ENCODE data around the gene KIAA1958. TPM values are rescaled to one million over a fixed set of nuclear protein-coding genes. Genes with fewer than 3 reads are reported as not detected.
"Not testable (repeated sequence)": the region's sequence is repeated elsewhere in the genome, so short reads cannot be mapped to it uniquely, and the experiment has no call there.

KIAA1958 gene
- total RNA-seq, 1 donor from 2014 or later, result 3.7 TPM

DNA sequence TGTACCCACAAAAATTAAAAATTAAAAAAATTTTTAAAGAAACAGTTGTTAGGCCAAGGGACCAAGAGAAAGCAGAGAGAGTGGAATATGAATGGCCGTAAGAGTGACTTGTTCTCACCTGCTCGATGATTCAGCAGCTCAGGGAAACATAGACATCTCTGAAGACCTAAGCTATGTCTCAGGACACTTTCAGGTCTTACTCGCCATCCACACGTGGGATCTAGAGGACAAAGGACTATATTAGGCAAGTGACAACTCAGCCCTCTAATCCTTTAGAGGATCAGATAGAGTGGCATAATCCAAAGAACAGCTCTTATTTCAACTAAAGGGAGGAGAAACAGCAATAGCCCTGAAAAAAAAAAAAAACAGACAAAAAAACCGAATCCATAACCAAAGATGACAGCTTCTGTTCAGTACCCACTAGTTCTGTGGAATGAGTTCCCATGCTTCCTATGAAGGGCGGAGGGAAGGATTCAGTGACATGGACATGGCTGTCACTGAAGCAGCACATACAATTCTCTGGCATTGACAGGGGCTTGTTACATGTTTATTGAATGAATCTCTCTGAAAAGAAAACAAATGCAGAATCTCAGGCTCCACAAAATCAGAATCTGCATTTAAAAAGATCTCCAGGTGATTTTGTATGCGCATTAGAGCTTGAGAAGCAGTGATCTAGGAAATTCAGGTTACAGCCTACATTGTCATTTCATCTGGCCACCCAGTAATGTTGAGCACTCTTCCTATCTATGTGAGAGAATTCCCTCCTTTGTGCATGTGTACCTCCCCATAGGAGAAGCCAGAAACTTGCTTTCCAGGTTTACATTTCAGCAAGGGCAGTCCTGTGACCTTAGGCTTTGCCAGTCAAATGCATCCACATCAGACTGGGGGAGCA, 96.0 kb downstream of the KIAA1958 start:
- Histone ChIP-seq H3K9me3 (ENCODE audit: control insufficient read depth in 3 of 3, low read length in 3 of 3) (no peaks in the 10 kb centered on the region), H3K4me1 (ENCODE audit: control insufficient read depth in 3 of 3, insufficient read depth in 3 of 3, low read length in 3 of 3) (no peaks in the 10 kb centered on the region), H3K36me3 (ENCODE audit: control insufficient read depth in 3 of 3, insufficient read depth in 3 of 3, low read length in 3 of 3) (no peaks in the 10 kb centered on the region), H3K4me3 (ENCODE audit: low read length in 3 of 3) (no peak overlapping the region), H3K9ac (ENCODE audit: low read depth in 1 of 3, low read length in 3 of 3) (no peak overlapping the region), H3K27ac (ENCODE audit: low read depth, low read length) (no peak overlapping the region), H3K27me3 (ENCODE audit: control insufficient read depth in 3 of 3, insufficient read depth in 3 of 3, low read length in 3 of 3) (no peaks in the 10 kb centered on the region)

DNA sequence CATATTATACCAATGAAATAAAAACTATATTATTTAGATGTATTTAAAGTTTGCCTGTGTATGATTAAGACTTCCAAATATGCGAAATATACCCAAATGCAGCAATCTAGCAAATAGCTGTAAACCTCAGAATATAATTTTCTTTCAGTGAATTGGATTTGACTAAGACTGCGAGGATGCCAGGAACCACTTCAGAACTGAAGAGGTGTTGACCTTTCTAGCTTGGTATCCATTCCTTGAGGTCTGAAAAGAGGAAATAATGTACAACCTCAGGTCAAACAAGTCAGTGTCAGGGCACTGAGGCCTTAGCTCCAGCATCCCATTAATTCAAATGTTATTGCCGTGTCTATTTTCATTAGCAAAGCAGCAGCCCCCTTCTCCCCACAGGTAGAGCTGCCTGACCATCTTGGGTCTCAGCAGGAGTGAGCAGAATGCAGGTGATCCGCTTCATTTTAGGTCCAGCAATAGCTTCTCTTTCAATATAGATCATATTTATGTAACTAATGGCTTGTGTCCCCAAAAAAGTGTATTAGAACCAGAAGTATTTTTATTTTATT, 100.0 kb downstream of the KIAA1958 start:
- no peak overlapping the region for H3K9ac ChIP-seq (ENCODE audit: low read depth in 1 of 3, low read length in 3 of 3)
- no peak overlapping the region for H3K4me3 ChIP-seq (ENCODE audit: low read length in 3 of 3)
- no peaks in the 10 kb centered on the region for H3K9me3 ChIP-seq (ENCODE audit: control insufficient read depth in 3 of 3, low read length in 3 of 3)
- no peak overlapping the region for H3K27ac ChIP-seq (ENCODE audit: low read depth, low read length)
- no peaks in the 10 kb centered on the region for H3K4me1 ChIP-seq (ENCODE audit: control insufficient read depth in 3 of 3, insufficient read depth in 3 of 3, low read length in 3 of 3)
- H3K27me3 ChIP-seq (ENCODE audit: control insufficient read depth in 3 of 3, insufficient read depth in 3 of 3, low read length in 3 of 3), result no peaks in the 10 kb centered on the region
- H3K36me3 ChIP-seq (ENCODE audit: control insufficient read depth in 3 of 3, insufficient read depth in 3 of 3, low read length in 3 of 3), result no peaks in the 10 kb centered on the region

DNA sequence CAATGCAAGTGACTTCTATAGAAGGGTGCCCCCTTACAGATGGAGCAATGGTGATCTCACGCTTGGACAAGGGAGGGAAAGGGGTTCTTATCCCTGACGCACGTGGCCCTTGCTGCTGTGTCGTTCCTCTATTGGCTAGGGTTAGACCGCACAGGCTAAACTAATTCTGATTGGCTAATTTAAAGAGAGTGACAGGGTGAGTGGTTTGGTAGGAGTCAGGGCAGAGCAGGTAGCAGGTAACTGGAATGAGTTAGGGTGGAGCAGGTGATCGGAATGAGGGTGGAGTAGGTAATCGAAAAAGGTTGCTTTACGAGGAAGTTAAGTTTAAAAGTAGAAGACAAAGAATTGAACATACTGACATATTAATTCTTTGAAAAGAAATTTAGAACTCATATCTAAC, 105.2 kb downstream of the KIAA1958 start:
- not testable (repeated sequence) for H3K27ac ChIP-seq (ENCODE audit: low read depth, low read length); H3K9me3 ChIP-seq (ENCODE audit: control insufficient read depth in 3 of 3, low read length in 3 of 3); H3K9ac ChIP-seq (ENCODE audit: low read depth in 1 of 3, low read length in 3 of 3); H3K4me3 ChIP-seq (ENCODE audit: low read length in 3 of 3); H3K27me3 ChIP-seq (ENCODE audit: control insufficient read depth in 3 of 3, insufficient read depth in 3 of 3, low read length in 3 of 3); H3K36me3 ChIP-seq (ENCODE audit: control insufficient read depth in 3 of 3, insufficient read depth in 3 of 3, low read length in 3 of 3); H3K4me1 ChIP-seq (ENCODE audit: control insufficient read depth in 3 of 3, insufficient read depth in 3 of 3, low read length in 3 of 3)

DNA sequence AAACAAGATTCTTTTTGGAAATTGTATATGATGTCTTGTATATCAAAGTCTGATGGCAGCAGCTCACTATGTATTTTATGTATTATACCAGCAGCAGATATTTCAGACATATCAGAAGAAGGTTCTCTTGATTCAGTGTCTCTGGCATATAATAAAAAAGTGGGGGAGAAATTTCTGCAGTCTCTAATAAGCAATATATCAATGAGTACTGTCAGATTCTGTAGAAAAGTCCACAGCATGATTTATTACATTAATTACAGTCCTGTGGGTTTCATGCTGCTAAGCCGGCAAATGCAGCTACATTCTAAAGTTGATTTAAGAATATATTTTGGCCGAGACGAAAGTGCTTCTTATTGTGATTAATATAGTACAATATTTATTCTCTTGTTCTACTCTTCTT, 113.1 kb downstream of the KIAA1958 start:
- Histone ChIP-seq H3K4me1 (ENCODE audit: control insufficient read depth in 3 of 3, insufficient read depth in 3 of 3, low read length in 3 of 3) (no peaks in the 10 kb centered on the region), H3K27me3 (ENCODE audit: control insufficient read depth in 3 of 3, insufficient read depth in 3 of 3, low read length in 3 of 3) (no peaks in the 10 kb centered on the region), H3K9me3 (ENCODE audit: control insufficient read depth in 3 of 3, low read length in 3 of 3) (no peaks in the 10 kb centered on the region), H3K36me3 (ENCODE audit: control insufficient read depth in 3 of 3, insufficient read depth in 3 of 3, low read length in 3 of 3) (no peaks in the 10 kb centered on the region), H3K4me3 (ENCODE audit: low read length in 3 of 3) (no peak overlapping the region), H3K9ac (ENCODE audit: low read depth in 1 of 3, low read length in 3 of 3) (no peak overlapping the region), H3K27ac (ENCODE audit: low read depth, low read length) (no peak overlapping the region)

DNA sequence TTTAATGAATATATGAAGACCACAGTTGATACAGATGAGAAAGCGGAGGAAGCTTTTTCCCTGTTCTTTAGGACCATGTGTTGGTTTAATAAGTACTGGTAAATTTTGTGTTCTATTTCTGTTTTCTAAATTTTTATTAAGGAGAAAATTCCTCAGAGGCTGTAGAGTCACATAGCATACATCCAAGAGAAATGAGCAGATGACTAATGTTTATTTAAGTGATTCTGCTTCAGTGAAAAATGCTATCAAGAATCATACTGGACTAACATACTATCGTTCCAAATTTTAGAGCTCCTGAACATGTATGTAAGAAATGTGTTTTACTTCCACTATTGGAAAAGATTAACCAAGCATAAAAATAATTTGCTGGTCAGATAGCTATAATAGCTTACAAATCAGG, 115.0 kb downstream of the KIAA1958 start:
- Histone ChIP-seq H3K27me3 (ENCODE audit: control insufficient read depth in 3 of 3, insufficient read depth in 3 of 3, low read length in 3 of 3) (no peaks in the 10 kb centered on the region), H3K9me3 (ENCODE audit: control insufficient read depth in 3 of 3, low read length in 3 of 3) (no peaks in the 10 kb centered on the region), H3K4me1 (ENCODE audit: control insufficient read depth in 3 of 3, insufficient read depth in 3 of 3, low read length in 3 of 3) (no peaks in the 10 kb centered on the region), H3K36me3 (ENCODE audit: control insufficient read depth in 3 of 3, insufficient read depth in 3 of 3, low read length in 3 of 3) (no peaks in the 10 kb centered on the region), H3K9ac (ENCODE audit: low read depth in 1 of 3, low read length in 3 of 3) (no peak overlapping the region), H3K4me3 (ENCODE audit: low read length in 3 of 3) (no peak overlapping the region), H3K27ac (ENCODE audit: low read depth, low read length) (no peak overlapping the region)

DNA sequence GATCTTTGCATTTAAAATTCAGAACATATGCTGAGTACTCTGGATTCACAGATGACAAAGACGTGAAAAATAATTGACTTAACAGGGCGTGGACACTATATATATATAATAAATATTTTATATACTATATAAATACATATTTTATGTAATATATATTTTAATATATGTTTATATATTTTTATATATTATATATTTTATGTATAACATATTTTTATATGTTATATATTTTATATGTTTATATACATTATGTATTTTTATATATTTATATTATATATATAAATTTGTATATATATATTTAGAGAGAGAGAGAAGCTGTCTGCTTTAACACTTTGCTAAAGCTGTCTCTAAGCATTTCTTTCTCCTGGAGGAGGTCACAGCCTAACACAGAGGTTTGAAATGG, 118.2 kb downstream of the KIAA1958 start:
- H3K9me3 ChIP-seq (ENCODE audit: control insufficient read depth in 3 of 3, low read length in 3 of 3), result no peaks in the 10 kb centered on the region
- no peak overlapping the region for H3K27ac ChIP-seq (ENCODE audit: low read depth, low read length)
- H3K4me1 ChIP-seq (ENCODE audit: control insufficient read depth in 3 of 3, insufficient read depth in 3 of 3, low read length in 3 of 3), result no peaks in the 10 kb centered on the region
- no peaks in the 10 kb centered on the region for H3K27me3 ChIP-seq (ENCODE audit: control insufficient read depth in 3 of 3, insufficient read depth in 3 of 3, low read length in 3 of 3)
- H3K4me3 ChIP-seq (ENCODE audit: low read length in 3 of 3), result no peak overlapping the region
- no peaks in the 10 kb centered on the region for H3K36me3 ChIP-seq (ENCODE audit: control insufficient read depth in 3 of 3, insufficient read depth in 3 of 3, low read length in 3 of 3)
- H3K9ac ChIP-seq (ENCODE audit: low read depth in 1 of 3, low read length in 3 of 3), result no peak overlapping the region

DNA sequence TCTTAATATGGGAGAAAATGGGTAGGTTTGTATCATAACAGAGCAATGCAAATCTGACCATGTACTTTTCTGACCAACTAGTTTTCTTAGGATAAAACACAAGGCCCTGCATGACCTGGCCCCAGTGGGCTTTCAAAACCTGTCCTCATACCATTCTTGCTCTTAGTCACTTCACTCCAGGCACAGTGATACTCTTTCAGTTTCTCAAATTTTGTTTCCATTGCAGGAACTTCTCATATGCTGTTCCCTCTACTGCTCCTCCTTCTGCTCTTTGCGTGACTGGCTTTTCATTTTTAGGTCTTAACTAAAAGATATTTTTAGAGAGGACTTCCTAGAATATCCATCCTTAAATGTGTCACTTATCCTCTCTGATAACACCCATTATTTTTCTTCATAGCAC, 118.9 kb downstream of the KIAA1958 start:
- Histone ChIP-seq H3K4me3 (ENCODE audit: low read length in 3 of 3) (no peak overlapping the region), H3K27ac (ENCODE audit: low read depth, low read length) (no peak overlapping the region), H3K27me3 (ENCODE audit: control insufficient read depth in 3 of 3, insufficient read depth in 3 of 3, low read length in 3 of 3) (no peaks in the 10 kb centered on the region), H3K9me3 (ENCODE audit: control insufficient read depth in 3 of 3, low read length in 3 of 3) (no peaks in the 10 kb centered on the region), H3K9ac (ENCODE audit: low read depth in 1 of 3, low read length in 3 of 3) (no peak overlapping the region), H3K4me1 (ENCODE audit: control insufficient read depth in 3 of 3, insufficient read depth in 3 of 3, low read length in 3 of 3) (no peaks in the 10 kb centered on the region), H3K36me3 (ENCODE audit: control insufficient read depth in 3 of 3, insufficient read depth in 3 of 3, low read length in 3 of 3) (no peaks in the 10 kb centered on the region)

DNA sequence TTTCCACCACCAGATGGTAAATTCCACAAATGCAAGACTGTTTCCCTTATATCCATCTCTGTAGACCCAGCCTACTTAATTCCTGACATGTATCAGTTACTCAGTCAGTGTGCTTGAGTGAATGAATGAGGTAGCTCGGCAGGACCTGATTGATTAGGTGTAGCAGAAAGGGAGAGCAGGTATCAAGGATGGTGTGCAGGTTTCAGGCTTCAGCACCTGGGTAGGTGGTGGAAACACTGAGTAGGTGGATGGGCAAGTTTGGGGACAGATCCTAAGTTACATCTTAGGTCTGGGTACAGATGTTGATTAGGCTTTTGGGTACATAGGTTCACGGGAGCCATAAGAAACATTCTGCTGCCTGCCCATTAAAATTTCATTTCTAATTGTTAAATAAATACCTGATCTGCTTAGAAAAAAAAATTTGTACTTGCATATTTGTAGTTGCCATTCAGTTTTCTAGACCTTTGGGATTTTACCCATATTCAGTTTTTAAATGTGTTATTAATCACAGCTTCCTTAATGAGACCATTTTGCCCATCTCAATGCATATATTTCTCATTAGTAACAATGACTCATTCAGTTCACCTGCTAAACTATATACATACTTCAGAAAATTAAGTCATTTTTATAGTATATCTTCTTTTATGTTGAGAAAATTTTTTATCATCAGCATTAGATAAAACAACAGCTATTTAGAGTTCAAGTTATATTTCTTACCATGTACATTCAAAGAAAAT, 119.5 kb downstream of the KIAA1958 start:
- no peak overlapping the region for H3K27ac ChIP-seq (ENCODE audit: low read depth, low read length)
- no peak overlapping the region for H3K4me3 ChIP-seq (ENCODE audit: low read length in 3 of 3)
- no peaks in the 10 kb centered on the region for H3K9me3 ChIP-seq (ENCODE audit: control insufficient read depth in 3 of 3, low read length in 3 of 3)
- no peaks in the 10 kb centered on the region for H3K36me3 ChIP-seq (ENCODE audit: control insufficient read depth in 3 of 3, insufficient read depth in 3 of 3, low read length in 3 of 3)
- no peaks in the 10 kb centered on the region for H3K4me1 ChIP-seq (ENCODE audit: control insufficient read depth in 3 of 3, insufficient read depth in 3 of 3, low read length in 3 of 3)
- no peaks in the 10 kb centered on the region for H3K27me3 ChIP-seq (ENCODE audit: control insufficient read depth in 3 of 3, insufficient read depth in 3 of 3, low read length in 3 of 3)
- H3K9ac ChIP-seq (ENCODE audit: low read depth in 1 of 3, low read length in 3 of 3), result no peak overlapping the region

DNA sequence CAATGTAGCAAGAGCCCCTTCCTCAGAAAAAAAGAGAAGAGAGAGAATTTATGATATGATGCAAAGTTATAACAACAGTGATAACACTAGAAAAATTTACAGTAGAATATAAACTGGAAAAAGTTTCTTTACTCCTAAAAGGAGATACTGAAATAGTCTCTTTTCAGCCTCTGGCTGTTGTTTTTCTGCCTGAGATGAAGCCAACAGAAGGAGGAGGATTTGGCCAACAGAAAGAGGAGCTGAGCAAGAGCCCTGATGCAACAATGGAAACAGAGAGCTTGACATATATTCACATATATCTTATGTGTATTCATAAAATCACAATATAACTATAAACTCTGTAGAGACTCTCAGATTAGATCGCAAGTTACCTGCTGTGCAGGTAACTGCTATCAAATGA, 122.2 kb downstream of the KIAA1958 start:
- Histone ChIP-seq H3K27me3 (ENCODE audit: control insufficient read depth in 3 of 3, insufficient read depth in 3 of 3, low read length in 3 of 3) (no peaks in the 10 kb centered on the region), H3K27ac (ENCODE audit: low read depth, low read length) (no peak overlapping the region), H3K36me3 (ENCODE audit: control insufficient read depth in 3 of 3, insufficient read depth in 3 of 3, low read length in 3 of 3) (no peaks in the 10 kb centered on the region), H3K4me3 (ENCODE audit: low read length in 3 of 3) (no peak overlapping the region), H3K4me1 (ENCODE audit: control insufficient read depth in 3 of 3, insufficient read depth in 3 of 3, low read length in 3 of 3) (no peaks in the 10 kb centered on the region), H3K9ac (ENCODE audit: low read depth in 1 of 3, low read length in 3 of 3) (no peak overlapping the region), H3K9me3 (ENCODE audit: control insufficient read depth in 3 of 3, low read length in 3 of 3) (no peaks in the 10 kb centered on the region)

Measured in skeletal muscle tissue (tissue), 4 donors.